ENCODE results near the gene PCDHGB6.
"Not testable (repeated sequence)": the region's sequence is repeated elsewhere in the genome, so short reads cannot be mapped to it uniquely, and the experiment has no call there.

Gene PCDHGB6

GRCh38 chr5:141387557-141388311 is 20.1 kb upstream of the PCDHGB6 start, which contains the start of gene PCDHGB4:
TSS of gene PCDHGB4 (plus strand) at chr5:141387698. CDS start at chr5:141387885, 187 bp downstream.
- not testable (repeated sequence) for DNase-seq (ENCODE audit: low read depth)
- H3K4me3 ChIP-seq (ENCODE audit: low read depth, low read length), result peak within 1 kb of the TSS; percentile 39

- H3K4me3 ChIP-seq (ENCODE audit: low read depth, low read length), result no peak overlapping the region
- no peak for DNase-seq (ENCODE audit: low read depth)
Observed at GRCh38 chr5:141388661-141389060, 19.2 kb upstream of the PCDHGB6 start.

- H3K4me3 ChIP-seq (ENCODE audit: low read depth, low read length), result no peak overlapping the region
- DNase-seq (ENCODE audit: low read depth), result no peak
Observed at GRCh38 chr5:141389153-141390042, 18.4 kb upstream of the PCDHGB6 start.

- no peak within 1 kb of the TSS for H3K4me3 ChIP-seq (ENCODE audit: low read depth, low read length)
- no peak for DNase-seq (ENCODE audit: low read depth)
Observed at GRCh38 chr5:141392429-141393198, 15.2 kb upstream of the PCDHGB6 start, which contains the start of gene PCDHGA8. TSS of gene PCDHGA8 (plus strand) at chr5:141392633. CDS start at chr5:141392814, 181 bp downstream.

- DNase-seq (ENCODE audit: low read depth), result no peak
- no peak overlapping the region for H3K4me3 ChIP-seq (ENCODE audit: low read depth, low read length)
Observed at GRCh38 chr5:141393267-141393666, 14.6 kb upstream of the PCDHGB6 start.

GRCh38 chr5:141394401-141395187 is 13.2 kb upstream of the PCDHGB6 start:
- DNase-seq (ENCODE audit: low read depth); H3K4me3 ChIP-seq (ENCODE audit: low read depth, low read length): not testable (repeated sequence)

GRCh38 chr5:141397756-141398551 is 9.9 kb upstream of the PCDHGB6 start, which contains the start of gene PCDHGB5:
TSS of gene PCDHGB5 (plus strand) at chr5:141397947. CDS start at chr5:141398128, 181 bp downstream.
- peak; percentile 13 for DNase-seq (ENCODE audit: low read depth)
- H3K4me3 ChIP-seq (ENCODE audit: low read depth, low read length), result peak within 1 kb of the TSS; percentile 41

- DNase-seq (ENCODE audit: low read depth), result no peak
- peak overlapping the region; percentile 21 for H3K4me3 ChIP-seq (ENCODE audit: low read depth, low read length)
Observed at GRCh38 chr5:141398608-141399007, 9.2 kb upstream of the PCDHGB6 start.

- no peak overlapping the region for H3K4me3 ChIP-seq (ENCODE audit: low read depth, low read length)
Observed at GRCh38 chr5:141399555-141400258, 8.1 kb upstream of the PCDHGB6 start.

GRCh38 chr5:141402553-141403243 is 5.1 kb upstream of the PCDHGB6 start, which contains the start of gene PCDHGA9:
TSS of gene PCDHGA9 (plus strand) at chr5:141402778. CDS start at chr5:141402953, 175 bp downstream.
- peak within 1 kb of the TSS; percentile 35 for H3K4me3 ChIP-seq (ENCODE audit: low read depth, low read length)

More at GRCh38 chr5:141399555-141400258, 8.1 kb upstream of the PCDHGB6 start:
- no peak for DNase-seq (ENCODE audit: low read depth)

GRCh38 chr5:141403387-141403786 is 4.4 kb upstream of the PCDHGB6 start:
- DNase-seq (ENCODE audit: low read depth), result no peak
- peak overlapping the region; percentile 35 for H3K4me3 ChIP-seq (ENCODE audit: low read depth, low read length)

More at GRCh38 chr5:141402553-141403243, 5.1 kb upstream of the PCDHGB6 start, which contains the start of gene PCDHGA9:
- no peak for DNase-seq (ENCODE audit: low read depth)

- no peak for DNase-seq (ENCODE audit: low read depth)
- H3K4me3 ChIP-seq (ENCODE audit: low read depth, low read length), result no peak overlapping the region
Observed at GRCh38 chr5:141409598-141410306, 1.9 kb downstream of the PCDHGB6 start.

- no peak overlapping the region for H3K4me3 ChIP-seq (ENCODE audit: low read depth, low read length)
- DNase-seq (ENCODE audit: low read depth), result no peak
Observed at GRCh38 chr5:141411575-141411974, 3.8 kb downstream of the PCDHGB6 start.

- peak within 1 kb of the TSS; percentile 46 for H3K4me3 ChIP-seq (ENCODE audit: low read depth, low read length)
- no peak for DNase-seq (ENCODE audit: low read depth)
Observed at GRCh38 chr5:141412854-141413539, 5.2 kb downstream of the PCDHGB6 start, which contains the start of gene PCDHGA10. TSS of gene PCDHGA10 (plus strand) at chr5:141412987. CDS start at chr5:141413176, 189 bp downstream.

- H3K4me3 ChIP-seq (ENCODE audit: low read depth, low read length), result peak overlapping the region; percentile 46
- no peak for DNase-seq (ENCODE audit: low read depth)
Observed at GRCh38 chr5:141413540-141414069, 5.8 kb downstream of the PCDHGB6 start.

Measured in skeletal muscle cell (primary cell).